Measurements from ENCODE around the gene LRCH1.

DNA sequence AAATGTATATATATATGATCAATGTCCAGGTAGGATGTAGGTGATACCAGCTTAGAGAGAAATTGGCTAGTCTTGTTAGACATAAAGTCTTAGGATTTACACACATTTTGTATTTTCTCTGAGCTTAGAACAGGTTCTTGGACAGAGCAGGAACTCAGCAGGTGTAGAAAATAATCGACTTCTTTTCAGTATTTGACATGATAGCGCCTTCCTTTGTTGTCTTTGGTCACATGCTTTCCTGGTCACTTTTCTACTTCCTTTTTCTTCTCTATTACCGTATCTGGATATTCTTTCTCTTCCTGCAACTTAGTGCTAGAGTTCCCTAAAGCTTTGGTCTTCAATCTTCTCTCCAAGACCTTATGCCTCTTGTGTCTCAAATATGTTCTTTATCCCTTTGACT lies 107.4 kb downstream of the LRCH1 start:
- TF ChIP-seq EZH2 (IDR thresholded peaks at IDR 0.05; ENCODE audit: insufficient read depth, poor library complexity, severe bottlenecking) (no peak), EZH2phosphoT487 (IDR thresholded peaks at IDR 0.05; ENCODE audit: insufficient read depth, low read depth) (no peak)
